Ovary (tissue), 9 donors: Measurements from ENCODE around the gene SUDS3. TPM values are rescaled to one million over a fixed set of nuclear protein-coding genes. Genes with fewer than 3 reads are reported as not detected.

Experiments used
- DNase-seq, 5 donors: peaks; one replicate each; pipeline ENCODE4 v3.0.0-alpha.2; 2019 to 2020
- H3K27ac ChIP-seq, 2 donors: fragments of 200-600 bp; one replicate each; pipeline versions ENCODE4 v1.5.1 to v1.8.0; 2019 to 2022
- H3K27me3 ChIP-seq: fragments of 200-600 bp; one replicate; pipeline ENCODE4 v1.8.0; 2022
- H3K36me3 ChIP-seq: fragments of 200-600 bp; sonication (generic); one replicate; pipeline ENCODE4 v1.5.1; 2019
- H3K4me1 ChIP-seq: one replicate; pipeline ENCODE4 v1.8.1; 2013; ENCODE audit warnings: mild to moderate bottlenecking, moderate library complexity; ENCODE audit not compliant: insufficient read depth
- H3K4me3 ChIP-seq: fragments of 200-600 bp; sonication (generic); one replicate; pipeline ENCODE4 v1.5.1; 2017
- H3K9me3 ChIP-seq, 2 donors: fragments of 200-600 bp in 1 of 2; sonication (generic) in 1 of 2; one replicate each; pipeline versions ENCODE4 v1.5.1 to v1.8.1; 2013 to 2019; ENCODE audit warnings: mild to moderate bottlenecking in 1 of 2, moderate library complexity in 1 of 2
- CTCF ChIP-seq, 3 donors: fragments of 450-650 bp in 2 of 3; fragments of 200-600 bp in 1 of 3; IDR thresholded peaks; one replicate each; pipeline versions ENCODE4 v1.5.1 to v1.8.0; 2016 to 2022; ENCODE audit warnings: antibody characterized with exemption in 3 of 3, mild to moderate bottlenecking in 1 of 3
- EP300 ChIP-seq: sonication (generic); formaldehyde crosslinking; IDR thresholded peaks from one replicate; pipeline ENCODE4 v1.6.1; 2017; ENCODE audit warnings: antibody characterized with exemption
- POLR2A ChIP-seq: fragments of 450-650 bp; IDR thresholded peaks from one replicate; pipeline ENCODE4 v1.6.1; 2017; ENCODE audit warnings: antibody characterized with exemption, mild to moderate bottlenecking, moderate library complexity
- WGBS, 3 donors: extraction: QIAGEN DNeasy Blood & Tissue Kit in 1 of 3; methylation state at CpG; one replicate each; pipeline versions ENCODE4 v1.1.5 to v1.1.7; 2013 to 2017; 5-methylcytosine and 5-hydroxymethylcytosine counted together
- intact Hi-C, 4 donors: fragments of 100-400 bp; cut with DNase I; formaldehyde crosslinking; loops; one replicate each; pipeline versions ENCODE4 v1.11.0 to v1.15.1; 2022 to 2023
- polyA plus RNA-seq, 2 donors: library from polyadenylated mRNA; stranded (reverse); fragments of 200-250 nt in 1 of 2; fragments of 350-450 nt in 1 of 2; fragmentation: Illumina TruSeq in 1 of 2; extraction: RNeasy Lipid Tissue Mini Kit (QIAGEN cat#74804) in 1 of 2; gene quantifications; one replicate each; pipeline ENCODE4 v1.2.3, GENCODE V29; 2013 to 2014
- total RNA-seq, 7 donors: library from RNA; depleted of rRNA in 2 of 7; stranded (reverse); fragments of >200 nt in 2 of 7; fragmentation: NEBNext Ultra II Directional in 3 of 7; extraction: Animal tissue kit (Norgen Biotek cat#: 25700) in 3 of 7; gene quantifications; one replicate each; pipeline versions ENCODE4 v1.1.0 to v1.2.4, GENCODE V29; 2016 to 2023
- donor health status: DM: no; HTN: no; CAD: no; lungs with moderate emphysema.
- donor health status: DM: no; HTN: no; CAD: no.
- donor health status: Bipolar disorder and iron deficiency.
- donor health status: DM: yes; HTN: yes; CAD: no.
- donor health status: DM: no; HTN: no; CAD: no.
- donor health status: DM: yes; HTN: yes; CAD: no.

Gene SUDS3
- total and polyA plus RNA-seq, 9 donors = 14.5 to 34.9 (median 27.7) TPM

- Histone ChIP-seq H3K36me3 (no peaks in the 10 kb centered on the region), H3K27me3 (no peaks in the 10 kb centered on the region), H3K4me3 (no peak overlapping the region), H3K4me1 (no peaks in the 10 kb centered on the region), H3K27ac (no peak overlapping the region), H3K9me3 (no peaks in the 10 kb centered on the region)
- no peak for DNase-seq
- 69 to 76% (median 70%) methylated on average over 3 of the region's 3 CpGs for WGBS, 3 donors
- intact Hi-C loops = no loop called here
- TF ChIP-seq CTCF (IDR thresholded peaks at IDR 0.05) = no peak
- TF ChIP-seq POLR2A = no peak
- no peak for TF ChIP-seq EP300
Observed at GRCh38 chr12:118439068-118439467, 62.7 kb downstream of the SUDS3 start.

- Histone ChIP-seq H3K27me3 (no peaks in the 10 kb centered on the region), H3K27ac (no peak overlapping the region), H3K36me3 (no peaks in the 10 kb centered on the region), H3K9me3 (no peaks in the 10 kb centered on the region), H3K4me1 (no peaks in the 10 kb centered on the region), H3K4me3 (no peak overlapping the region)
- intact Hi-C loops = no loop called here
- 39 to 47% (median 42%) methylated on average over 4 of the region's 4 CpGs for WGBS, 3 donors
- DNase-seq = no peak
- TF ChIP-seq POLR2A (no peak), CTCF (IDR thresholded peaks at IDR 0.05) (no peak), EP300 (no peak)
Observed at GRCh38 chr12:118446247-118446646, 69.9 kb downstream of the SUDS3 start.

- WGBS, 3 donors = 63 to 80% (median 70%) methylated on average over 4 of the region's 4 CpGs
- Histone ChIP-seq H3K4me1 (no peaks in the 10 kb centered on the region), H3K27me3 (no peaks in the 10 kb centered on the region), H3K27ac (no peak overlapping the region), H3K4me3 (no peak overlapping the region), H3K36me3 (no peaks in the 10 kb centered on the region), H3K9me3 (no peaks in the 10 kb centered on the region)
- no peak for DNase-seq
- intact Hi-C loops = no loop called here
- TF ChIP-seq CTCF (IDR thresholded peaks at IDR 0.05) = no peak
- TF ChIP-seq EP300 = no peak
- TF ChIP-seq POLR2A = no peak
Observed at GRCh38 chr12:118447181-118447580, 70.8 kb downstream of the SUDS3 start.

GRCh38 chr12:118448341-118448740 lies 72.0 kb downstream of the SUDS3 start:
- intact Hi-C loops = no loop called here
- WGBS, 3 donors = 91 to 97% (median 93%) methylated on average over 1 of the region's 1 CpG
- Histone ChIP-seq H3K9me3 (no peaks in the 10 kb centered on the region), H3K36me3 (no peaks in the 10 kb centered on the region), H3K4me1 (no peaks in the 10 kb centered on the region), H3K27me3 (no peaks in the 10 kb centered on the region), H3K4me3 (no peak overlapping the region), H3K27ac (no peak overlapping the region)
- DNase-seq = no peak
- no peak for TF ChIP-seq POLR2A
- no peak for TF ChIP-seq EP300
- no peak for TF ChIP-seq CTCF (IDR thresholded peaks at IDR 0.05)

- intact Hi-C loops = no loop called here
Observed at GRCh38 chr12:118455327-118455726, 79.0 kb downstream of the SUDS3 start.

More at GRCh38 chr12:118455327-118455726, 79.0 kb downstream of the SUDS3 start:
- no peak overlapping the region for H3K27ac ChIP-seq
- no peaks in the 10 kb centered on the region for H3K36me3 ChIP-seq
- no peaks in the 10 kb centered on the region for H3K27me3 ChIP-seq
- H3K4me3 ChIP-seq = no peak overlapping the region
- 42 to 67% (median 59%) methylated on average over 3 of the region's 3 CpGs for WGBS, 3 donors
- TF ChIP-seq POLR2A (no peak), CTCF (IDR thresholded peaks at IDR 0.05) (no peak), EP300 (no peak)
- DNase-seq = no peak
- H3K9me3 ChIP-seq = no peaks in the 10 kb centered on the region
- no peaks in the 10 kb centered on the region for H3K4me1 ChIP-seq
